ENCODE data around the gene STEAP4. TPM values are rescaled to one million over a fixed set of nuclear protein-coding genes. Genes with fewer than 3 reads are reported as not detected.

The STEAP4 gene
- total and polyA plus RNA-seq, 12 donors = 5.1 to 64.9 (median 13.2) TPM

- no peaks in the 10 kb centered on the region for H3K9me3 ChIP-seq
- WGBS, 2 donors = 74 to 76% methylated on average over 2 of the region's 2 CpGs
- H3K27me3 ChIP-seq = no peaks in the 10 kb centered on the region
- no peak for DNase-seq
- no peak overlapping the region for H3K27ac ChIP-seq
- TF ChIP-seq CTCF (IDR thresholded peaks at IDR 0.05) = no peak
- intact Hi-C loops (cut with DNase I) = no loop called here
- no peak for ATAC-seq
- H3K36me3 ChIP-seq = no peaks in the 10 kb centered on the region
- H3K4me1 ChIP-seq = peaks cover 0 to 66% (median 31%) of the 10 kb centered on the region in 9 donors
- no peak overlapping the region for H3K4me3 ChIP-seq
Measured at GRCh38 chr7:88315522-88315921, 8.8 kb upstream of the STEAP4 start.

- 17 to 29% methylated on average over 4 of the region's 4 CpGs for WGBS, 2 donors
- Histone ChIP-seq H3K4me3 (no peak overlapping the region), H3K4me1 (peaks cover 0 to 78% (median 31%) of the 10 kb centered on the region in 9 donors), H3K27me3 (no peaks in the 10 kb centered on the region), H3K9me3 (no peaks in the 10 kb centered on the region), H3K27ac (peak overlapping the region in 7 of 10 donors; percentile 8 to 80 (median 27)), H3K36me3 (no peaks in the 10 kb centered on the region)
- DNase-seq (no peak), ATAC-seq (peak in 1 of 8 donors; percentile 40)
- TF ChIP-seq CTCF (IDR thresholded peaks at IDR 0.05) = no peak
- intact Hi-C loops (cut with DNase I) = no loop called here
Measured at GRCh38 chr7:88314061-88314491, 7.4 kb upstream of the STEAP4 start.

GRCh38 chr7:88312061-88312663 lies 5.5 kb upstream of the STEAP4 start:
- no peak for TF ChIP-seq CTCF (IDR thresholded peaks at IDR 0.05)
- Histone ChIP-seq H3K36me3 (no peaks in the 10 kb centered on the region), H3K27me3 (no peaks in the 10 kb centered on the region), H3K9me3 (no peaks in the 10 kb centered on the region), H3K27ac (peak overlapping the region in 9 of 10 donors; percentile 24 to 80 (median 57)), H3K4me1 (peaks cover 0 to 72% (median 31%) of the 10 kb centered on the region in 9 donors), H3K4me3 (no peak overlapping the region)
- peak; percentile 68 to 95 (median 90) for ATAC-seq
- DNase-seq = peak; percentile 67 to 76
- WGBS, 2 donors = 30 to 36% methylated on average over 3 of the region's 3 CpGs
- intact Hi-C loops (cut with DNase I) = no loop called here

- Histone ChIP-seq H3K9me3 (no peaks in the 10 kb centered on the region), H3K27ac (peak overlapping the region in 9 of 10 donors; percentile 24 to 80 (median 57)), H3K4me1 (peaks cover 0 to 73% (median 36%) of the 10 kb centered on the region in 9 donors), H3K36me3 (no peaks in the 10 kb centered on the region), H3K27me3 (no peaks in the 10 kb centered on the region), H3K4me3 (no peak overlapping the region)
- ATAC-seq = peak in 3 of 8 donors; percentile 3 to 28 (median 4)
- no peak for TF ChIP-seq CTCF (IDR thresholded peaks at IDR 0.05)
- intact Hi-C loops (cut with DNase I) = no loop called here
- DNase-seq = no peak
- WGBS, 2 donors = 26% methylated on average over 1 of the region's 1 CpG
Measured at GRCh38 chr7:88311675-88312036, 5.0 kb upstream of the STEAP4 start.

Data from heart right ventricle (tissue), 16 donors.